GM21825 (cell line): ENCODE data around the gene NEK9.
"Not testable (repeated sequence)": the region's sequence is repeated elsewhere in the genome, so short reads cannot be mapped to it uniquely, and the experiment has no call there.

ENCODE experiments used
- ATAC-seq: cut with Tn5 transposase; IDR thresholded peaks from one replicate; pipeline ENCODE4 v1.9.1; 2021; ENCODE audit warnings: mild to moderate bottlenecking, moderate library complexity; ENCODE audit not compliant: unreplicated experiment

NEK9 gene

DNA sequence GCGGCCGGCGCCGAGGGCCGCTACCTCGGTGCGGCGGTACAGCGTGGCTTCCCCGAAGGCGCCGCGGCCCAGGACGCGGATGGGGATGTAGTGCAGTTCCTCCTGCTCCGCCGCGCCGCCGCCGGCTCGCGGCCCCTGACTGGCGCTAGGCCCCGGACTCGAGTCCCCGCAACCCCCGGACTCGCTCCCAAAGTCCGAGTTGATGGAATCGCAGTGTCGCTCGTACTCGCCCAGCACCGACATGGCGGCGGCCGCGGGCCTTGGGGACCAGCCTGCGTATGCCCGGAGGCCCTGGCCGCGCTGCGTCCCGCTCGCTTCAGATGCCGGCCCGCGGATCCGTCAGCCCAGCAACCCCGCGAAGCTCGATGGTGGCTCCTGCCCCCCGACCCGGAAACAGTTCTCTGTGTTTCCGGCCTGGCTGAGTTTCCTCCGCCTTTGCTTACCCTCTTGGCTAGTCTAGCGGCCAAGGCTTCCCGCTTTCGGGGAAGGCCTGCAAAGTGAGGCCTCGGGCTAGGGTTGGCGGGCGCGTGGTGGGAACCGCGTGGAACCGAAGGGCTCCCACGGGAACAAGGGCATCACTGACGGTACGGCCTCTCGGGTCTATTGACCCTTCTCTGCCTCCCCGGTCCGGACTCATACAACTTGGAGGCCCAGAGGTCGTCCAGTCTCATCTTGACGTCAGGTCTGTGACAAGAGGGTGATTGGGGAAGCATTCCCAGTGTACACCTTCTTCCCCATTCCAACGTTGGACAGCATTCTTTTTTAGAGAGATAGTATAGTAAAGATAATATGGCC is at the start of gene NEK9:
Gene NEK9, minus strand, starts transcription at position 370 of the 795 bp plus-strand sequence. Its CDS starts 127 bp downstream, at position 243.
- peak; percentile 81 for ATAC-seq

DNA sequence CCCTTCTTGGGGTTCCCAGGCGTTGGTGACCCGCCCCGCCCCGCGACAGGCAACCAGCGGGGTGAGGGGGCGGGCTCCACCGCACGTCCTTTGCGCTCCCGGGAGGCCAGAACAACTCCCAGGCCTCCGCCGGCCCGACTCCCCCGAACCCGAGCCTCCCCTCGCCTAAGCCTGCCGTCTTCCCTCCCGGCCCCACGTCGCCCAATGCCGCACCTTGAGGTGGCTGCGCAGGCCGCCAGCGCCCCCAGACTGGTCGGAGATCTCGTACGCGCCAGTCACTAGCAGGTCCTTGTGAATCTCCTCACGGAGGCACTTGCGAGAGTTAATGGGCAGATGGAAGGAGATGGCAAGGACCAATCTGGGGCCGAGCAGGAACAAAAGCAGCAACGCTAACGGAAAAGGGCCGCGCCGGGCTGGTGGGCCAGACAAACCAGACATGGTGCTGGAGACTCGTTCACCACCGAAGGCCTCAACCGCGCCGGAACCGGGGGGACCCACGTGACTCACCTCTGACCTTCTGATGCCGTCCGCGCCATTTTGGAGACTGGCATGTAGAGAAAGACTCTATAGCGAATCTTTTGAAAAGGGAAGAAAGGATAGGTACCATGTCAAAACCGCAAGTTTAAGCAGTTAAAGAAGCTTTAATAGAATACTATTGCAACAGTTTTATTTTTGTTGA is 49.4 kb upstream of the NEK9 start, which contains the start of gene TMED10:
Gene TMED10, minus strand, starts transcription at position 471 of the 679 bp plus-strand sequence. Its CDS starts 33 bp downstream, at position 438.
- ATAC-seq: peak; percentile 70

DNA sequence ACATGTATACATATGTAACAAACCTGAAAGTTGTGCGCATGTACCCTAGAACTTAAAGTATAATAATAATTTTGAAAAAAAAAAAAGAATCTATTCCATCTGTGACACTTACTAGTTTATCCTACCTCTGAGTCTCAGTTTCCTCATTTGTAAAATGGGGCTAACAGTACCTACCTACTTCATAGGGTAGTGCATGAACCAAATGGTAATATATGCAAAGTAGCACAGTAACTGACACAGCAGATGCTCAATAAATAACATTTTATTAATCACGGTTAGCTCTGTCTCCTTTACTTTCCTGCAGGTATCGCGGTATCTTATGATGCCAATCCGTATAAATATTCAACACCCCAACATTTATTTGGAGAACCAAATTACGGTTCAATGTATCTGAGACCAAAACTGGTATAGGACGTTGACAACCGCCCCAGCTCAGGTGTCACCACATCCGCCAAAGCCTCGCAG is 48.9 kb upstream of the NEK9 start:
- no peak for ATAC-seq

DNA sequence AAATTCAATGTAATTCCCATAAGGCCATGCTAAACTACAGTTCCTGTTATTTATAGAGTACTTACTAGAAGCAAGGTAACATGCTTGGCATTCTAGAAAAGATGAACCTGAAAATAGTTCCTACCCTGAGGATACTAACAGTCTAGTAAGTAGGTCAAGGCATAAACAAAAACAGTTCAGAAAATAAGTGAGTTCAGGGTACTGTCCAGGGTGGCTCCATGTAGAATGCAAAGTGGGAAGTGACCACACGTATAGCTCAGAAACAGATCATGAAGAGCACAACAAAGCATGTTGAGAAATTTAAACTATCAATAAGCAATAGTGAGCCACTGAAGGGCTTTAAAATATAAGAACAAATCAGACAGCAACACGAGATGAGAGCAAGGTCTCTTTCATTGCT is 47.2 kb upstream of the NEK9 start:
- no peak for ATAC-seq

DNA sequence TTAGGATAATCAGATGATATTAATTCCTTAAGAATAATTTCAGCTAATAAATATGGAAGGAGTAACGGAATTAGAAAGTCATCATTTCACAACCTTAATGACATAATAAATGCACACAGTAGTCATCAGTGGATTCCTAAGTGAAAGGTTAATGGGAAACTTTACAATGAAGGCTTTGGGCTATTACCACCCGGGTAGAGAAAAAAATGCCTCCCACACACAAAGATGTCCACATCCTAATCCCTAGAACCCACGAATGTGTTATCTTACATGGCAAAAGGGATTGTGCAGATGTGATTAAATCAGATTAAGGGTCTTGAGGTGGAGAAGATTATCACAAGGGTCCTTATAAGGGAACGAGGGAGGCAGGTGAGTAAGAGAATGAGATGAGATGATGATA is 43.9 kb upstream of the NEK9 start:
- no peak for ATAC-seq

DNA sequence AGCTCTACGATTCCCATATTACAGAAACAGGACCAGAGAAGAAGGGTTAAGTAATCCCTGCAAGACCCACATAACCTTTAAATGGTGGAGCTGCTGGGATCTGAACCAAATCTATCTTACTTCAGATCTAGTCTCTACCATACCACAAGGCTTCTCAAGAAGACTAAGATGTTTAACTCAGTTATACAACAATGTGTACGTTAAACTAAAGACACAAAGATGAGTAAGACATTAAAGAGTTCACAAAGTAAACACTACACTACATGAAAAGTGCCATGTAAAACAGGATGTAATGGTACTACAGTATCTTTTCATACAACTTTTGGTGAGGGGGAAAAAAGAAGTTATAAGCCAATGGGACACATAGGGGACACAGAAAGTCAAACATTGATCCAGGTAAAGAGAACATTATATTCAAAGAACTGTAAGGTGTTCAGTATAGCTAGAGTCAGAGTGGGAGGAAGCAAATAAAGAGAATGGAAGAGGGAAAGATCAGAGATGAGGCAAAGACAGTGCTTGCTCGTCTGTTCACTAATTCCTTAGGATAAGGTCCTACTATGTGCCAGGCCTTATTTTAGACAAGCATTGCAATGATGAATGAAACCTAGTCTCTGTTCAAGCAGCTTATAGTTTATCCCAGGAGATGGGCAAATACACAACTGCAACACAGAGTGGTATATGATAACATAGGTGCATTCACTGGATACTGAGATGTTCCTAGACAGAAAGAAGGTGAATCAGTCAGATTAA is 41.9 kb upstream of the NEK9 start:
- no peak for ATAC-seq

DNA sequence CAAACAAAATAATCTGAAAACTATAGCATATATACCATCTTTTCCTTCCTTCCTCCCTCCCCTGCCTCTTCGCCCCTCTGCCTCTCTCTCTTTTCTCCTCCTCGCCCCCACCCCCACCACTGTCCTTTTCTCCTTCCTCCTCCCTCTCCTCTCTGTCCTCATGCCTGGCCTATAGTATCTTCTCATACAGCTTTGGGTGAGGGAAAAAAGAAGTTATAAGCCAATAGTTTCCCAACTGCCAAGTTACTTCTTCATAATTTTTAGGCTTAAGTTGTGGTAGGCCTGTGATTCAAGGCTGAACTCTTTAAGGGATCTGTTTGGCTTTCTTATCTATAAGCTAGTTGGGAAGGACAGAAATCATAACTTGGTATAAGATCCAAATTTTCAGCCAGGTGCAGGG is 40.5 kb upstream of the NEK9 start:
- no peak for ATAC-seq

DNA sequence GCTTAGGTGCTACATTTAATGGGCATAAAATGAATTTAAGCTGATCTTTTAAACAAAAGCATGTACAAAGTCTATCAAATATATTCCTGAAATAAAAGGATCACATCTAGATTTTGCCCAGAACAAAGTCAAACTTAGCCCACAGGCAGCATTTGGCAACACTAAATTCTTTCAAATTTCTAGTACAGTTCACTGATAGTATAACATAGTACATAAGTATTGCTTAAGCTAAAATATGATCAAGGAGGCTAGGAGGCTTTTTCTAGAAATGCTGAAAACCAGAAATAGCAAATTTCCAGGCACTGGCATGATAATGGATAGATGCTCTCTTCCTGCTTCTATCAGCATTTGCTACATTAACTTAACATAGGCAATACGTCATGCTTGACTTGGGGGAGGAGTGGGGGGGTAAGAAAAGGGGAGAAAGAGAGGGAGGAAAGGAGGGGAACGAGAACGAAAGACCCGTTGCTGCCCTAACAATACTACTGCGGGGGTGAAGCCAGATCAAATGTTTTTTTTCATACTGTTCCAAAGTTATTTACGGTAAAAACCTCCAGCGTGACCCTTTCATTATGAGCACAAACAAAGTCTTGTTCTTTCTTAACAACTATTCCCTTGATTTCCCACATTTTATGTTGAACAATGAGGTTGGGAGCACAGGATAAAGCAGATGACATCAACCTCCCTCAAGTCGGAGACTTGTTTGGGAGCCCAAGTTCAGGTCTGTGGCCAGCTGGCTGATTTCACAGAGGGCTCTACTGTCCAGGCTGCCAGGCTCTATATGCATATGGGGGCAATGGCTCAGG is 38.9 kb upstream of the NEK9 start:
- ATAC-seq: no peak

DNA sequence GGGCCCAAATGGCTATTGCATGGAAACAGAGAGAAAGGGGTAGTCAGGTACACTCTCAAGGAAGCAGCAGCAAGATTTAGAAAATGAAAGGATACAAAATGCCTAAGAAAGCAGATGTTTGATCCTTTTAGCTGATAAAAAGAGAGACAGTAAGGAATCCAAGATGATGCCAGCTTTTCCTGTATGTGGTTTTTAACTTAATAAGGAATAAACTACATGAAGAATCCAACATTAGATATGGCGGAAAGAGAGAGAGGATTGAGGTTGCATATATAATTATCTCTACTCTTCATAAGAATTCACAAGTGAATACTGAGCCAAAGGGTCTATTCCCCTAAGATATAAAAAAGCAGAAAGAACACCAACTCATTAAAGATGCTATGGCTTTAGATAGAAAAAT is 38.0 kb upstream of the NEK9 start:
- no peak for ATAC-seq

DNA sequence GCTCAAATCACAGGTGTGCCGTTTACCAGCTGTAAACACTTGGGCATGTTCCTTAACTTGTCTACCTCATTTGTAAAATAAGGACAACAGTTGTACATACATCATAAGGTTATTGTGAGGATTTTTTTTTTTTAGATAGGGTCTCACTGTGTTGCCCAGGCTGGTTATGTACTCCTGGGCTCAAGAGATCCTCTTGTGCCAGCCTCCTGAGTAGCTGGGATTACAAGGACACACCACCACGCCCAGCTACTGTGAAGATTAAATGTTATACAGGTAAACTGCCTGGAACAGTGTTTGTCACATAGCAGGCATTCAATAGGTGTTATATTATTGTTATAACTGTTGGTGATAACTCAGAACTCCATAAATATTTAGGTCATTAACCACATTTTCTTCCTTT is 36.8 kb upstream of the NEK9 start:
- ATAC-seq: no peak

DNA sequence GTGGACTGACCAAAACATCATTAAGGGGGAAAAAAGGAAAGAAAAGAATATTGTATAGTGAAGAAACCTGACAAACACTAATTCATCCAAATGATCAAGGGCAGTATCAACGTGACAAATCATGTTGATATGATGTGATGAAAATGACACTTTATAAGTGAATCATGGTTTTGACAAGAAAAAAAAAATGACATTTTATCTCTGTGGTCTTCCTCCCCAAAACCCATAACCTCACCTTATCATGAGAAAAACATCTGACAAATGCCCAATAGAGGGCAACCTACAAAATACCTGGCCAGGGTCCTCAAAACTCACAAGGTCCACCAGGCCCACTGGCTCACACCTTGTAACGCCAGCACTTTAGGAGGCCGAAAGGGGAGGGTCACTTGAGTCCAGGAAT is 35.8 kb upstream of the NEK9 start:
- no peak for ATAC-seq

DNA sequence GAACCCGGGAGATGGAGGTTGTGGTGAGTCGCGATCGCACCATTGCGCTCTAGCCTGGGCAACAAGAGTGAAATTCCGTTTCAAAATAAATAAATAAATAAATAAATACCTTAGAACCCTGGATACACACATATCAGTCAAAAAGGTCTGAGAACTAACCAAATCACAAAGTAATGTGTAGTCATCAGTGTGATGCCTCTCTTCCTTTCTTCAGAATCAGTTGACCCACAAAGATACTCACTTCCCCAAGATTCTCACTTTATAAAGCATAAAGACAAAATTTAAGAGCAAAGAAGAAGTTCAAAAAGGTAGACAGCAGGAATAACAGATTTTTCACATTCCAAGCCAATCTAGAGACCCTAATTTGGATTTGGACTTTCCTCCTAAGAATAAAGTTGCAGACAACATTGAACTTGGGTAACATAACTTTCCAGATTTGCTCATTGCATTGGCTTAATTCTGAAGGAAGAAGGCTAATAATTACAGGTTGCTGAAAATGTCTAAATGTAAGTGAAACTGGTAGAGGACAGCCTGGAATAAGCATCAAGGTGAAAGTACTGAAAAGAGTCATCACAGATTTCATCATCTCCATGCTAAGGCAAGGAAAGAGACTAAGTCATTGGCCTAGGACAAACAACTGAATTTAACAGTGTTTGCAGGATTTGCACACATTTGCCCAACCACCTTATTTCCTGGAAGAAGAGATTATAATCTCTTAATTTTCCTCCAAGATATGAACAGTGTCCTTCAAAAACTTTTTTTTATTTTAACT is 32.2 kb upstream of the NEK9 start:
- ATAC-seq: peak; percentile 57

DNA sequence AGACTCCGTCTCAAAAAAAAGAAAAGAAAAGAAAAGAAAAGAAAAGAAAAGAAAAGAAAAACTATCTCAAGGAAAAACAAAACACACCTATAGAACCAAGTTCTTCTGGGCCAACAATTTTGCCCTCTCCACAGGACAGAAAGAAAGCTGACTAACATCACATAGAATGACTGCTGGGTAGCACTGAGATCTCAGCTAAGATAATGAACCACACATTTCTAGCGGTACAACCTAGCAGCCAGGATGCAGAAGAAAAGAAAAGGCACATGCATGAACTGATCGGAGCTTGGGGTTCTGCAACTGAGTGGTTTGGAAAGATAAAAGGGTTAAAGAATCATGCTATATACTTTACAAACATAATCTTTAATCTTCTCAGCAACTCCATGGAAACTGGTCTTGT is 30.1 kb upstream of the NEK9 start:
- no peak for ATAC-seq

DNA sequence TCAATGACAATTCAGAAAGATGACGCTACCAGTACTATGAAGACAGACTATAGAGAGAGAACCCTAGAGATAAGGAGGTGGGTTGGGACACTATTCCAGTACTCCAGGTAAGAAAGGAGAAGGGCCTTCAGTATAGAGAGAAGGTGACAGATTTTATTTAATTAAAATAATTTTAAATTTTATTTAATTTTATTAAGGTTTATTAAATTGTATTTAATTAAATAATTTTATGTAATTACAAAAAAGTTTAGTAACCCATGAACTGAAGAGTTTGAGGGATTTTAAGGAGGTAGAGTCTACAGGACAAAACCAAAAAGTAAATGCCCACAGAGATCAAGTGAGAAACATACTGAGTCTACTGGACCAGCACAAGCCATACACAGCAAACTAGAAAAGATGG is 29.3 kb upstream of the NEK9 start:
- ATAC-seq: no peak

DNA sequence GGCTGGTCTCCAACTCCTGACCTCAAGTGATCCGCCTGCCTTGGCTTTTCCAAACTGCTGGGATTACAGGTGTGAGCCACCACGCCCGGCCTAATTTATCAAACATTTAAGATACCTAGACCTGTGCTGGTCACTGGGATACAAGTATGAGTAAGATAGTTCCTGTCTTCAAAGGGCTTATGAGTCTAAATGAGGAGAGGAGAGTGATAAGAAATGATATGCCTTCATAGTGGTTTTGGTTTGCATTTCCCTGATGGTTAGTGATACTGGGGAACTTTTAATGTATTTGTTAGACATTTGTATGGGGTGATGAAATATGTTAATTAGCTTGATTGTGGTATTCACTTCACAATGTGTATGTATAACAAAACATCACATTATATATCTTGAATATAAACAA is 28.3 kb upstream of the NEK9 start:
- ATAC-seq: no peak

DNA sequence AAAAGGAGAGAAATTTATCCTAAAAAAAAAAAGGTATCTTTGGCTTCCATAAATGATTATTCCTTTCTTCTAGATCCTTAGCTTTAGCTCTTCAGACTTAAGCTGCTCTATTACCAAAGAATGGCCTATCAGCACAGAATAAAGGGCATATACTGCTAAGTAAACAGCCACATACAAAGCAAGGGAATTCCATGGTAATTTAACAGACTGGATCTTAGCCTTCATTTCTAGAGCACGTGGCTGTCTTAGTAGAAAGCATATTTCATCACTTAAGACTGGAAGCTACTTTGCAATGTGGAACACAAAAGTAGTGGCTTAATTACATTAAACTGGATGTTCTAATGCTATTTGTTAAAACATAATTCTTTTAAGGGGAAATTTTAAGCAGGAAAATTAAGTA is 26.4 kb upstream of the NEK9 start:
- ATAC-seq: no peak

DNA sequence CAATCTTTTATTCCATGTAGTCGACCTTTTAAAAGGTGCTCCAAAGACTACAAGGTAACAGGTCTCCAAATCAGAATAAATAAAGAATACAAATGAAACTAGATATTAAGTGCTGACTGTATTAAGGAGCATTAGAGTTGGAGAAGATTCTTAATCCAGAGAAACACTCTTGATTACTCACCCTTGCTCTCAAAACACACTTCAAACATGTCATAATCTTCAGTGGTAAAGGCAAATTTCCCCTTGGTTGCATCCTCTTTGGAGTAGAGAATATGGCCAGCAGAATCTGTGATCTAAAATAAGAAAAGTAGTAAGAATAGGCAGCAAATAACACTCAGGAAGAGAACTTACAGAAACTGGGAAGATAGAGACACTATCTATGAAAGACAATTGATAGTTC is 25.0 kb upstream of the NEK9 start:
- no peak for ATAC-seq

DNA sequence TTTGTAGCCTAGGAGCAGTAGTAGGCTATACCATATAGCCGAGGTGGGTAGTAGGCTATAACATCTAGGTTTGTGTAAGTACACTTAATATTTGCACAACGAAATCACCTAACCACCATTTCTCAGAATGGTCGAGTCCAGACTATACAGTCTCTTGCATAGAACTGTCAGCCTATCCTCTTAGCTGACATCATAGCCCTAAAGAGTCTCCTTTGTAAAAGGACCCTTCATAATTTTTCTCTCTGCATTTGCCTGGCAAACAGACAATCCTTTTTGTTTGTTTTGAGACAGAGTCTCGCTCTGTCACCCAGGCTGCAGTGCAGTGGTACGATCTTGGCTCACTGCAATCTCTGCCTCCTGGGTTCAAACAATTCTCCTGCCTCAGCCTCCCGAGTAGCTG is 23.8 kb upstream of the NEK9 start:
- ATAC-seq: not testable (repeated sequence)

DNA sequence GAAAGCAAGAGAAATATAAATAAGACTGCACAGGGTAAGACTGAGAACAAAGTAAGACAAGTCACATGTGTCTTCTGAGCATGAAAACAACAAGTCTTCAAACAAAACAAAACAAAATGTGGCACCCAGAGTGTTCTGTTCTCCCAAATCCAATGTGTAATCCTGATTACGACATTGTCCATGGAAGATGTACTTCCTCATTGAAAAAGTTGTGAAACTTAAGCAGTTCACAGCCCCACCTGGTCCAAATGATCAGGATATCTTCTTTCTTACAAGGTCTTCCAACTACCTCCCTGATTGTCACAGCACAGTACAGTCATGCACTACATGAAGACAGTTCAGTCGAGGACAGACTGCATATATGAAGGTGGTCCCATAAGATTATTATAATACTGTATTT is 23.3 kb upstream of the NEK9 start:
- no peak for ATAC-seq
